ENCODE data around the gene ECHDC3. TPM values are rescaled to one million over a fixed set of nuclear protein-coding genes. Genes with fewer than 3 reads are reported as not detected.

Gene ECHDC3
- total RNA-seq, 2 experiments from 2014 or later: not detected

DNA sequence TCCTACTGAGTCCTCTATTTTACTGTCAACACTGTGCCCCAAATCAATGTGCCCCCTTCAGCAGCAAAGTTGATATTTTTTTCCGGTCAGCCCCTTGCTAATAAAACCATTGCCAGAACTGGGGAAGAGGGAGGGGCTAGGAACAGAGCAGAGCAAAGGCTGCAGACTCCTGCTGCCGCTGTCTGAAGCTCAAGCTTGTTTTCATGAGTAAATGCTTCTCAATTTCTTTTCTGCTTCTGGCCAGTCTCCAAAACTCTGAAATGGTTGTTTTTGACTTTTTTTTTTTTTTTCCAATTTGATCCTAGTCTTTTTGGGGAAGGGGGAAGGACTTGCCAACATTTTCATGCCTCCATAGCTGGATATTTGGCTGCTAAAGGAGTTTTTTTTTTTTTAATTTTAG lies 54.3 kb downstream of the ECHDC3 start:
- intact Hi-C loops (cut with micrococcal nuclease; ENCODE audit: unreplicated experiment): no loop called here
- TF ChIP-seq, protein P1, sequence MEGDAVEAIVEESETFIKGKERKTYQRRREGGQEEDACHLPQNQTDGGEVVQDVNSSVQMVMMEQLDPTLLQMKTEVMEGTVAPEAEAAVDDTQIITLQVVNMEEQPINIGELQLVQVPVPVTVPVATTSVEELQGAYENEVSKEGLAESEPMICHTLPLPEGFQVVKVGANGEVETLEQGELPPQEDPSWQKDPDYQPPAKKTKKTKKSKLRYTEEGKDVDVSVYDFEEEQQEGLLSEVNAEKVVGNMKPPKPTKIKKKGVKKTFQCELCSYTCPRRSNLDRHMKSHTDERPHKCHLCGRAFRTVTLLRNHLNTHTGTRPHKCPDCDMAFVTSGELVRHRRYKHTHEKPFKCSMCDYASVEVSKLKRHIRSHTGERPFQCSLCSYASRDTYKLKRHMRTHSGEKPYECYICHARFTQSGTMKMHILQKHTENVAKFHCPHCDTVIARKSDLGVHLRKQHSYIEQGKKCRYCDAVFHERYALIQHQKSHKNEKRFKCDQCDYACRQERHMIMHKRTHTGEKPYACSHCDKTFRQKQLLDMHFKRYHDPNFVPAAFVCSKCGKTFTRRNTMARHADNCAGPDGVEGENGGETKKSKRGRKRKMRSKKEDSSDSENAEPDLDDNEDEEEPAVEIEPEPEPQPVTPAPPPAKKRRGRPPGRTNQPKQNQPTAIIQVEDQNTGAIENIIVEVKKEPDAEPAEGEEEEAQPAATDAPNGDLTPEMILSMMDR (conservative IDR thresholded peaks at IDR 0.05; ENCODE audit: low read length): no peak
- no peak for TF ChIP-seq EZH2phosphoT487 (IDR thresholded peaks at IDR 0.05; ENCODE audit: borderline replicate concordance, low read depth, low read length)
- ChIA-PET POLR2A (interaction anchor here (0.6 to 0.7 kb wide), 3 partner anchors 19 to 664 kb away, joined by 3 read pairs; no protein-coding TSS in a partner anchor), CTCF (ENCODE audit: unreplicated experiment) (no interaction called here)
- BruUV-seq (replicated peaks): no TSS peak
- no peaks in the 10 kb centered on the region for H3K9me3 ChIP-seq (ENCODE audit: low read length)
- peaks cover 10% of the 10 kb centered on the region for H3K4me1 ChIP-seq (ENCODE audit: insufficient read depth, low read length, poor library complexity, severe bottlenecking)
- no peaks in the 10 kb centered on the region for H3K9me2 ChIP-seq (ENCODE audit: insufficient read depth, low read length)
- H3K36me3 ChIP-seq (ENCODE audit: insufficient read depth, low read length): no peaks in the 10 kb centered on the region
- no peaks in the 10 kb centered on the region for H3K79me2 ChIP-seq (ENCODE audit: insufficient read depth, low read depth, low read length)
- H4K20me1 ChIP-seq (ENCODE audit: insufficient read depth, low read length): no peaks in the 10 kb centered on the region
- no peak overlapping the region for H3K27ac ChIP-seq (ENCODE audit: low read depth, low read length, poor library complexity, severe bottlenecking)
- H3K4me2 ChIP-seq (ENCODE audit: low read length): no peak overlapping the region
- H2AFZ ChIP-seq (ENCODE audit: low read length): no peak overlapping the region
- DNase-seq (ENCODE audit: low spot score): no peak
- H3K4me3 ChIP-seq (ENCODE audit: low read depth, low read length, poor library complexity, severe bottlenecking): no peak overlapping the region

DNA sequence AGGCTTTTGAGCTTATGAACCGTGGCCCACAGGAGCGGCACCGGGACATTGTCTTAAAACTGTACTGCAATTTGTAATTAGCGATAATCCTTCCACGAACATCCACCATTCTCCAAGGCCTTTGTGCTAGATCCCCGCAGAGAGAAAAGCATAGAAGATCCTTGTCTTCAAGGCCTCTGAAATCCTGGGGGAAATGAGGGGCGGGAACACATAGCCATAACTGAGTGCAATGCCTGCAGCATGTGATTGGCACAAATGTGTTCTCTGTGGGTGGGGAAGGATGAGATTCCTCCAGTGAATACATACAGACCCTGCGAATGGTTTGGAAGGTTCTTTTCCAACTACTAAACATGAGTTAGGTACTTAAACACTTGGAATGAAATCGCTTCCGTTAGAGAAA lies 55.1 kb downstream of the ECHDC3 start:
- Histone ChIP-seq H4K20me1 (ENCODE audit: insufficient read depth, low read length) (no peaks in the 10 kb centered on the region), H3K4me3 (ENCODE audit: low read depth, low read length, poor library complexity, severe bottlenecking) (no peak overlapping the region), H2AFZ (ENCODE audit: low read length) (no peak overlapping the region), H3K36me3 (ENCODE audit: insufficient read depth, low read length) (no peaks in the 10 kb centered on the region), H3K4me2 (ENCODE audit: low read length) (no peak overlapping the region), H3K4me1 (ENCODE audit: insufficient read depth, low read length, poor library complexity, severe bottlenecking) (peaks cover 10% of the 10 kb centered on the region), H3K9me3 (ENCODE audit: low read length) (no peaks in the 10 kb centered on the region), H3K79me2 (ENCODE audit: insufficient read depth, low read depth, low read length) (no peaks in the 10 kb centered on the region), H3K27ac (ENCODE audit: low read depth, low read length, poor library complexity, severe bottlenecking) (no peak overlapping the region), H3K9me2 (ENCODE audit: insufficient read depth, low read length) (no peaks in the 10 kb centered on the region)
- no peak for DNase-seq (ENCODE audit: low spot score)
- BruUV-seq (replicated peaks): no TSS peak
- intact Hi-C loops (cut with micrococcal nuclease; ENCODE audit: unreplicated experiment): no loop called here
- TF ChIP-seq, protein P1 (conservative IDR thresholded peaks at IDR 0.05; ENCODE audit: low read length): no peak
- no peak for TF ChIP-seq EZH2phosphoT487 (IDR thresholded peaks at IDR 0.05; ENCODE audit: borderline replicate concordance, low read depth, low read length)
- ChIA-PET POLR2A (interaction anchor here (0.6 to 0.7 kb wide), 3 partner anchors 19 to 194 kb away, joined by 3 read pairs; no protein-coding TSS in a partner anchor), CTCF (ENCODE audit: unreplicated experiment) (no interaction called here)

DNA sequence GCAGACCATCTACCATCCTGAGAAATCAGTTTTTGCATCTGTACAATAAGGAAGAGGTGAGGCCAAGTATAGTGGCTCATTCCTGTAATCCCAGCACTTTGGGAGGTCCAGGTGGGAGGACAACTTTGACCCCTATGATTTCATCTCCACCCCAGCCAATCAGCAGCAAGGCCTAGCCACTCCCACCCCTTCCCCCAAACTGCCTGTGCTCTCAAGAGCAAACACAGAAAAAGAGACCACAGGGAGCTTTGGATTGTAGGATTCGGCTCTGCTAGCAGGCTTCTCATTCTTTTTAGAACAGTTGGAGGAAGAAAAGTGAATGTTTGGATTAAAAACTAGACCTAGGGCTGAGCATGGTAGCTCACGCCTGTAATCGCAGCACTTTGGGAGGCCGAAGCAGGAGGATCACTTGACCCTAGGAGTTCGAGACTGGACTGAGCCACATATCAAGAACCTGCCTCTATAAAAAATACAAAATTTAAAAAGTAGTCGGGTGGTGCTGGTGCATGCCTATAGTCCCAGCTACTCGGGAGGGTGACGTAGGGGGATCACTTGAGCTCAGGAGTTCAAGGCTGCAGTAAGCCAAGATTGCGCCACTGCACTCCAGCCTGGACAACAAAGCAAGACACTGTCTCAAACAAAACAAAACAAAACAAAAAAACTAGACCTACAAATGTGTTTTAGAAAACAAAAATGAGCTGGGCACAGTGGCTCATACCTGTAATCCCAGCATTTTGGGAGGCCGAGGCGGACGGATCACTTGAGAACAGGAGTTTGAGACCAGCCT lies 55.9 kb downstream of the ECHDC3 start:
- CTCF ChIA-PET (ENCODE audit: unreplicated experiment): no interaction called here
- intact Hi-C loops (cut with micrococcal nuclease; ENCODE audit: unreplicated experiment): no loop called here

More for the DNA sequence above, 55.9 kb downstream of the ECHDC3 start:
- no peaks in the 10 kb centered on the region for H3K9me2 ChIP-seq (ENCODE audit: insufficient read depth, low read length)
- no peak for DNase-seq (ENCODE audit: low spot score)
- H3K36me3 ChIP-seq (ENCODE audit: insufficient read depth, low read length): no peaks in the 10 kb centered on the region
- H3K27ac ChIP-seq (ENCODE audit: low read depth, low read length, poor library complexity, severe bottlenecking): no peak overlapping the region
- no peak overlapping the region for H3K4me2 ChIP-seq (ENCODE audit: low read length)
- no peaks in the 10 kb centered on the region for H3K9me3 ChIP-seq (ENCODE audit: low read length)
- BruUV-seq (replicated peaks): no TSS peak
- TF ChIP-seq, protein P1 (conservative IDR thresholded peaks at IDR 0.05; ENCODE audit: low read length): no peak
- no peaks in the 10 kb centered on the region for H3K79me2 ChIP-seq (ENCODE audit: insufficient read depth, low read depth, low read length)
- H3K4me3 ChIP-seq (ENCODE audit: low read depth, low read length, poor library complexity, severe bottlenecking): no peak overlapping the region
- peak overlapping the region; percentile 73; the same call in 1 of the 2 replicates for H2AFZ ChIP-seq (ENCODE audit: low read length)
- POLR2A ChIA-PET: interaction anchor here (0.6 kb wide), 1 partner anchor 871 kb away, joined by 3 read pairs; no protein-coding TSS in a partner anchor
- peaks cover 10% of the 10 kb centered on the region for H3K4me1 ChIP-seq (ENCODE audit: insufficient read depth, low read length, poor library complexity, severe bottlenecking)
- H4K20me1 ChIP-seq (ENCODE audit: insufficient read depth, low read length): no peaks in the 10 kb centered on the region
